GM20431 (cell line): ENCODE data around the gene PARP3.

Experiments used
- in situ Hi-C: fragments of 300-500 bp; cut with MseI, MboI; formaldehyde crosslinking; loops from one replicate; pipeline ENCODE4 v1.15.0; 2020; ENCODE audit warnings: low sequenced_read_pairs; ENCODE audit not compliant: unreplicated experiment

Gene PARP3

GRCh38 chr3:51946796-51947195, 4.6 kb downstream of the PARP3 start:
- in situ Hi-C loops, result no loop called here

GRCh38 chr3:51947215-51947900, 5.2 kb downstream of the PARP3 start:
- in situ Hi-C loops, result no loop called here

DNA sequence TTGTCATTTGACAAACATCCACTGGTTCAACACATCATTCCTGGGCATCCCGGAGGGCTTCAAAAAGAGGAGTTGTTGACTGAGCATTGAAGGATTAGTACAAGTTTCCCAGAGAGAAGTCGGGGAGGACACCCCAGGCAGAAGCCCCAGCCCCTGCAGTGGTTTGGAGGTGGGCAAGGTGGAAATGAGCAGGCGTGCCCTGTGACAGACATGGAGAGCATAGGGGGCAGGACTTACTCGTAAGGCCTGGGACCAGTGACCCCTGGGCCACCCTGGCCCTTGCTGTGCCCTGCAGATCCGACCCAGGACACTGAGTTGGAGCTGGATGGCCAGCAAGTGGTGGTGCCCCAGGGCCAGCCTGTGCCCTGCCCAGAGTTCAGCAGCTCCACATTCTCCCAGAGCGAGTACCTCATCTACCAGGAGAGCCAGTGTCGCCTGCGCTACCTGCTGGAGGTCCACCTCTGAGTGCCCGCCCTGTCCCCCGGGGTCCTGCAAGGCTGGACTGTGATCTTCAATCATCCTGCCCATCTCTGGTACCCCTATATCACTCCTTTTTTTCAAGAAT, 5.9 kb downstream of the PARP3 start:
- in situ Hi-C loops, result no loop called here

- in situ Hi-C loops, result no loop called here
These were observed 7.0 kb downstream of the PARP3 start for GRCh38 chr3:51949121-51949520.

DNA sequence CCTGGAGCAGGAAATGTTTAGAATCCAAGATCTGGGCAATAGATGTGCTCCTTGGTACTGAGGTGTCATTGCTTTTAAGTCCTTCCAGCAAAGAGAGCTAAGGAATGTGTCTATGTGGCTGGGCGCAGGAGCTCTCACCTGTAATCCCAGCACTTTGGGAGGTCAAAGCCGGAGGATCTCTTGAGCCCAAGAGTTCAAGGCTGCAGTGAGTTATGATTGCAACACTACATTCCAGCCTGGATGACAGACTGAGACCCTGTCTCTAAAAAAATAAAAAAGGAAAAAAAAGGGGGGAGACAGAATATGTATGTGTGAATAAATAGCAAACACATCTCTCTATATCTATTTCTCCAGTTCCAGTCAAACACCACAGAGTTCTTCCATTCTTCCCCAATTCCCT, 8.7 kb downstream of the PARP3 start:
- in situ Hi-C loops, result no loop called here

- in situ Hi-C loops, result no loop called here
These were observed 11.3 kb downstream of the PARP3 start for GRCh38 chr3:51953445-51953844.

DNA sequence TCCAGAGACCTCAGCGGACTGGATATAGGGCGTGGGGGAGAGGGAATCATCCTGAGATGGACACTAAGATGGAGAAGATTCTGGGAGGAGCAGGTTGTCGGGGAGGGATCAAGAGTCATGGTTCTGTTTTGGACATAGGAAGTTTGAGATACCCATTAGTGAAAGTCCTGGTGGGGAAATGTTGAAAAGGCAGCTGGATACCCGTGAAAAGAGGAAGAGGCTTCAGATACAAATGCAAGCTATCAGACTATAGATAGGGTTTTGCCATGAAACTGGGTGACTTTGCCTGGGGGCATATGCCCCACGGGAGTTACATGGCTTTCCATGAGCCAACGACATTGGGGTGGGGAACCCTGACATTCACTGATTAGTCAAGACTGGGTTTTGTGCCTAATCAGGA, 11.9 kb downstream of the PARP3 start:
- in situ Hi-C loops, result no loop called here

DNA sequence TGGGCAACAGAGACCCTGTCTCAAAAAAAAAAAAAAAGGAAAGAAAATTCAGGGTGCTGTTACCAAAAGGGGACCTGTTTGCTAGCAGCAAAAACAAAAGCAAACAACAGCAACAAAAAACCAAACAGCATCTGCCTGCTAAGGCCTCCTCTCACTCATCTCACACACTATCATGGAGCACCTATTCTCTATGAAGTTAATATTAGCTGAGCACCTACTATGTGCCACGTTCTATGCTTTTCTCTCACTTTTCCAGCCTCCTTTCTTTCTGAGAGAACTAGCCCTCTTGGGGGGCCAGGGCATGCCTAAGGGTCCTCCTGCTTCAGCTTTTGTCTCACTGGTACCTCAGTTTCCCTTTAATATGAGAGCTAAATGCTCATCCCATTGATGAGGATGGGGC, 12.6 kb downstream of the PARP3 start:
- in situ Hi-C loops, result no loop called here

- in situ Hi-C loops, result no loop called here
These were observed 13.2 kb downstream of the PARP3 start, which contains the start of gene GPR62 for GRCh38 chr3:51955175-51955892. TSS of gene GPR62 (plus strand) at chr3:51955381. CDS start at chr3:51955653, 272 bp downstream.

DNA sequence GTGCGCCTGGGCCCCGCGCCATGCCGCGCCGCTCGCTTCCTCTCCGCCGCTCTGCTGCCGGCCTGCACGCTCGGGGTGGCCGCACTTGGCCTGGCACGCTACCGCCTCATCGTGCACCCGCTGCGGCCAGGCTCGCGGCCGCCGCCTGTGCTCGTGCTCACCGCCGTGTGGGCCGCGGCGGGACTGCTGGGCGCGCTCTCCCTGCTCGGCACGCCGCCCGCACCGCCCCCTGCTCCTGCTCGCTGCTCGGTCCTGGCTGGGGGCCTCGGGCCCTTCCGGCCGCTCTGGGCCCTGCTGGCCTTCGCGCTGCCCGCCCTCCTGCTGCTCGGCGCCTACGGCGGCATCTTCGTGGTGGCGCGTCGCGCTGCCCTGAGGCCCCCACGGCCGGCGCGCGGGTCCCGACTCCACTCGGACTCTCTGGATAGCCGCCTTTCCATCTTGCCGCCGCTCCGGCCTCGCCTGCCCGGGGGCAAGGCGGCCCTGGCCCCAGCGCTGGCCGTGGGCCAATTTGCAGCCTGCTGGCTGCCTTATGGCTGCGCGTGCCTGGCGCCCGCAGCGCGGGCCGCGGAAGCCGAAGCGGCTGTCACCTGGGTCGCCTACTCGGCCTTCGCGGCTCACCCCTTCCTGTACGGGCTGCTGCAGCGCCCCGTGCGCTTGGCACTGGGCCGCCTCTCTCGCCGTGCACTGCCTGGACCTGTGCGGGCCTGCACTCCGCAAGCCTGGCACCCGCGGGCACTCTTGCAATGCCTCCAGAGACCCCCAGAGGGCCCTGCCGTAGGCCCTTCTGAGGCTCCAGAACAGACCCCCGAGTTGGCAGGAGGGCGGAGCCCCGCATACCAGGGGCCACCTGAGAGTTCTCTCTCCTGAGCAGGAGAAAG, 14.0 kb downstream of the PARP3 start:
- in situ Hi-C loops, result no loop called here

GRCh38 chr3:51957520-51958205, 15.5 kb downstream of the PARP3 start:
- in situ Hi-C loops, result no loop called here

DNA sequence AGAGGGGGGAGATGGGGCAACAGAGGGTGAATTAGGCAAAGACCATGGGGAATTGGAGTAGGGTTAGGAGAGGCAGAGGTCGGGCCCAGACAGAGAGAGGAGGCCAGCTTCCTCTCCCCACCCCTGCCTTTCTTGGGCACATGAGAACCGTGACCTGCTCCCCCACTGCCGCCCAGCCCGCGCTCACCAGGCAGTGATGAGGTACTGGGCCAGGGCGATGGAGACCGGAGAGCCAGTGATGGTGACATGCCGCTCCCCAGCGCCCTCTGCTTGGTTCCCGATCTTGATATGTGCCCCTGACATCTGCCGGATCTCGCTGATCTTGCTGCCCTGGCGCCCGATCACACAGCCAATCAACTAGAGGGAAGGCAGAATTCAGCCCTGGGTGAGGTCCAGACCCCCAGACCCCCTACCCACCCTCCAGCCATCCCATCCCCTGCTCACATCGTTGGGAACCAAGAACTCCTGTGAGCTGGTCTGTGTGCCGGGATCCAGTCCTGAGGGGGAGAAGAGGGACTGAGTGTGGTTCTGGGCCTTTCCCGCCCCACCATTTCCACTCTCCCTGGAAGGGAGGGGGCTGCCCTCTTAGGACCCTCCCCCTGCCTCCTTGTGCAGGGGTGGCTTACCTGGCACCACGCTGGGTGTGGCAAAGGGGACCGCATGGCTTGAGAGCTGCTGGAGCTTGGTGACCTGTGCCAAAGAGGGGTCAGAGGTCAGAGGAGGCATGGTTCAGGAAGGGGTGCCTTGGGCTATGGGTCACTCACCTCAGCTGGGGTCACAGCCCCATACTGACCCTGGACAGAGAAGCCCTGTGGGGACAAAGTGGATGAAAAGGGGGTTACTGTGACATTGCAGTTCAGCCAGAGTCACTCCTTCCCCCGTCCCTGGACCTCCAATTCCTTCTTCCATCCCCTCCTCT, 16.7 kb downstream of the PARP3 start:
- in situ Hi-C loops, result no loop called here

DNA sequence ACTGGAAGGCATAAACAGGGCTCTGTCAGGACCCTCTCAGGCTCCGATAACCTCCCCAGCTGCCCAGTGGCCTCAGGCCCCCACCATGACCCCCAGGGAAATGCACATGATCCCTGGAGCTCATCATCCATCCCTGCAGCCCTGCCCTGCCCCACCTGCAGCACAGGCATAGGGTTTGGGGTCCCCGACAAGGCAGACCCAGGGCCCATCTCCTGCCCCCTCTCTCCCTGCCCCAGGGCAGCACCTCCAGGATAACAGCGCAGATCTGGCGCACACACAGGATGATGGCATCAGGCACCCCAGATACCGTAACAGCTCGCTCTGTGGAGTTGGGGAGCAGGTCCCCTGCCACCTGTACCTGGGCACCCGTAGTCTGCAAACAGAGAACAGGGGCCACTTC, 17.5 kb downstream of the PARP3 start:
- in situ Hi-C loops, result no loop called here

DNA sequence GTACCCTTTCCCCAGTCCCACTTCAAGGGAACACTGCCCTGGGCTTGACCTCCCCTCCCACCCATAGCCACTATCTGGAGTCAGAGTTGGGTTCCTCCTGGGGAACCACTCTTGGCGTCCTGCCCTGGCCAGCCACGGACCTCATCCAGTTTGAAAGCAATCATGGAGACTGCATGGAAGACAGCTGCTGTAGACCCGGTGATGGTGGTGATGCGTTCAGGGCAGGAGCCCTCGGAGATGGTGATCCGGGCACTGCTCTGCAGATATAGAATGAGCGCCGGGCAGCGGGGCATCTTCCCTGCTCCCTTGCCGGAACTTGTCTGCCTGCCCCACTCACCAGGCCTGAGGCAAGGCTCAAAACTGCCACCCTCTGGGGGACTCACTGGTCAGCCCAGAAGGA, 18.2 kb downstream of the PARP3 start:
- in situ Hi-C loops, result no loop called here

- in situ Hi-C loops, result no loop called here
These were observed 18.8 kb downstream of the PARP3 start for GRCh38 chr3:51961011-51961410.

DNA sequence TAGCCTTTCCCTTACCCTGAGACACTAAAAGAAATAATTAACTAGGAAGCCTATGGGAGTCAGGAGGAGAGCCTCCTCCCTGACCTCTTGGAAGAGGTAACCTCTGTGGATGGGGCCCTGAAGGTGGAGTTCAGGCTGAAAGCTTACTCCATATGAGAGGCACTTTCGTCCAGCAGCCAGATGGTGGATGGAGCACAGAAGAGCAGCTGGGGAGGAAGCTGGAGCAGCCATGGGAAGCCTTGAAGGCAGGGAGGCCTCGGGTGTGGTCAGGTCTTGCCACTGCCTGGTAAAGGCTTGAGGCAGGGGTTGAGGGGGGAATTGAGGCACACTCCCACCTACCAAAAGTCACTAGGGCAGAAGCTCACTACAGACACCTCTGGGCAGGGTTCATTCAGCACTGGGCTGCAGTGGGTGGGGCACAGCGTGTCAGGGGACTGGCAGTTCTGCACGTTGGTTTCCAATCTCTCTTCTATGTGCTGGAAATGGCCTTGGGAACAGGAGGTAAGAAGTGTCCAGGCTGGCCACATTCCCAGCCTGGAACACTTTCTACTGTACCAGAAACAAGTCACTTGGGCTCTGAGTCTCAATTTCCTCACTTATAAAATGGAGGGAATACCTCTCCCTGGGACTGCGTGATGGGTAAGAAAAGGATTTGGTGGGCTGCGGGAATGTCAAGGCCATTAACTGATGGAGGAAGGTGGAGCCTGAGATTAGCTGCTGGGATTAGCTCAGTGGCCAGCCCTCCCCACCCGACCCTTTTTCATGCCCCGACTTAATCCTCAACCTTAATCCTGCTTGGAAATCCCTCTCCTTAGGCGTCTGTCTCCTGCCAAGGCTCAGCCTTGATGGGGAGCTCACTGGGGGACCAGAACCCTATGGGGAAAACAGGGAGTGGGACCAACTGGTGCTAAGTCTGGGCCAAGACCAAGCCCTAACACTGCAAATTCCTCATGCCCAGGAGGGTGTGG, 19.7 kb downstream of the PARP3 start:
- in situ Hi-C loops, result no loop called here

DNA sequence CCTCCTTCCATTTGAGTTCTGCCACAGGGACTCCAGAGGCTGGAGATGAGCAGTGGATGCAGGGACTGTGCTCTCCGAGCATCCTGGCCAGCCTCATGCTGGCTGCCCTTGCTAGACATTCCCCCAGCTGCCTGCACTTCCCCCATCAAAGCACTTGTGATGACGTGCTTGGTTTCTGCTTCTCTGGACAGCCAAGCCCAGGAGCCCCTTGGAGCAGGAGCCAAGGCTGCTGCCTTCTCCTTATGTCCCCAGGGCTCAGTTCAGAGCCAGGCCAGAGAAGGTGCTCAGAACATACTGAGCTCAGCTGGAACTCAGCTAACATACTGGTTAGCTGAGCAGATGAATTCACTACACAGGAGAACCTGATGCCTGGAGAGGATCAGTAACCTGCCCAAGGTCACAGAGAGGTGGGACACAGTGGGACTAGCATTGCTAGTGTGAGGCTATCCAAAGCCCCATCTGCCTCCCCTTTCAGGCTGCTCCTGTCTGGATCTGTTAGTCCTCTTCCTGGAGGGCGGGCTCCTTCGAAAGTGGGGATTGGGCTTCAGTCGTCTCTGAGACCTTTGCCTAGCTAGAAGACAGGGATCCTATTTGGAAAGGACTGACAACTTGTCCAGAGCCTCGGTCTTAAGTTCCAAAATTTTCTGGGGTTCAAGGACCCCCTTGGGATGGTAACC, 20.8 kb downstream of the PARP3 start:
- in situ Hi-C loops, result no loop called here
